Transverse colon (tissue), 3 donors: ENCODE data around the gene NLRC4.

Experiments
- EP300 ChIP-seq: sonication (generic); formaldehyde crosslinking; IDR thresholded peaks from one replicate; pipeline ENCODE4 v1.6.1; 2017; ENCODE audit warnings: antibody characterized with exemption, low read depth
- POLR2A ChIP-seq: fragments of 450-650 bp; IDR thresholded peaks from one replicate; pipeline ENCODE4 v1.6.1; 2016; ENCODE audit warnings: antibody characterized with exemption, mild to moderate bottlenecking, moderate library complexity
- TF ChIP-seq, protein P1 (sequence below), 5 experiments: fragments of 200-600 bp in 3 of 5; fragments of 450-650 bp in 2 of 5; sonication (generic) in 3 of 5; IDR thresholded peaks; 1 replicate in 2 of 5; 2 replicates in 3 of 5; pipeline ENCODE4 v1.5.1; 2016 to 2017; ENCODE audit warnings: antibody characterized with exemption in 5 of 5, inconsistent platforms in 3 of 5, mild to moderate bottlenecking in 2 of 5, moderate library complexity in 1 of 5

GRCh38 chr2:32200814-32201213 is 63.9 kb downstream of the NLRC4 start:
- no peak for TF ChIP-seq POLR2A
- TF ChIP-seq EP300: no peak
- TF ChIP-seq, protein P1, sequence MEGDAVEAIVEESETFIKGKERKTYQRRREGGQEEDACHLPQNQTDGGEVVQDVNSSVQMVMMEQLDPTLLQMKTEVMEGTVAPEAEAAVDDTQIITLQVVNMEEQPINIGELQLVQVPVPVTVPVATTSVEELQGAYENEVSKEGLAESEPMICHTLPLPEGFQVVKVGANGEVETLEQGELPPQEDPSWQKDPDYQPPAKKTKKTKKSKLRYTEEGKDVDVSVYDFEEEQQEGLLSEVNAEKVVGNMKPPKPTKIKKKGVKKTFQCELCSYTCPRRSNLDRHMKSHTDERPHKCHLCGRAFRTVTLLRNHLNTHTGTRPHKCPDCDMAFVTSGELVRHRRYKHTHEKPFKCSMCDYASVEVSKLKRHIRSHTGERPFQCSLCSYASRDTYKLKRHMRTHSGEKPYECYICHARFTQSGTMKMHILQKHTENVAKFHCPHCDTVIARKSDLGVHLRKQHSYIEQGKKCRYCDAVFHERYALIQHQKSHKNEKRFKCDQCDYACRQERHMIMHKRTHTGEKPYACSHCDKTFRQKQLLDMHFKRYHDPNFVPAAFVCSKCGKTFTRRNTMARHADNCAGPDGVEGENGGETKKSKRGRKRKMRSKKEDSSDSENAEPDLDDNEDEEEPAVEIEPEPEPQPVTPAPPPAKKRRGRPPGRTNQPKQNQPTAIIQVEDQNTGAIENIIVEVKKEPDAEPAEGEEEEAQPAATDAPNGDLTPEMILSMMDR (IDR thresholded peaks at IDR 0.05): no peak
